GM12878 (cell line): ENCODE data around the gene STX1B. TPM values are rescaled to one million over a fixed set of nuclear protein-coding genes. Genes with fewer than 3 reads are reported as not detected.

Source experiments
- ATAC-seq: fragments of 200-7000 bp; cut with Tn5 transposase; 3 replicates; pipeline ENCODE4 v1.9.1; 2020; ENCODE audit warnings: mild to moderate bottlenecking, moderate library complexity
- BruUV-seq: library from RNA; stranded (reverse); fragments of 400-500 nt; replicated peaks from 2 replicates; lab custom pipeline; 2021; lab: Mats Ljungman, UMichigan
- CTCF ChIA-PET: fragments of 300-600 bp; sonication (Branson Sonifier 250); formaldehyde crosslinking; extraction: SDS; loops from one replicate; lab custom pipeline; 2021; ENCODE audit warnings: inconsistent platforms; lab: Yijun Ruan, JAX
- POLR2A ChIA-PET: fragments of 350-600 bp; formaldehyde crosslinking; extraction: SDS; loops from one replicate; lab custom pipeline; 2021; ENCODE audit warnings: inconsistent platforms; lab: Charles Lee
- RAD21 ChIA-PET: fragments of 300-600 bp; sonication (Branson Sonifier 250); formaldehyde crosslinking; loops from one replicate; lab custom pipeline; 2023; ENCODE audit warnings: antibody characterized with exemption; ENCODE audit not compliant: unreplicated experiment; lab: Charles Lee
- SMC1A ChIA-PET: fragments of 300-600 bp; sonication (Branson Sonifier 250); formaldehyde crosslinking; loops from one replicate; lab custom pipeline; 2023; ENCODE audit not compliant: unreplicated experiment, uncharacterized antibody; lab: Charles Lee
- DNase-seq: peaks from one replicate; pipeline ENCODE4 v3.0.0-alpha.2; 2011; ENCODE audit warnings: low read depth, low spot score
- FAIRE-seq: peaks from 3 replicates; lab custom pipeline; 2011; peaks lifted over from hg19 to GRCh38; lab: Jason Lieb, UNC
- H2AFZ ChIP-seq: 2 replicates; pipeline ENCODE4 v1.6.0; 2011; ENCODE audit warnings: low read depth, low read length, control low read depth; ENCODE audit not compliant: control insufficient read depth
- H3K27ac ChIP-seq: 2 replicates; pipeline ENCODE4 v1.5.1; 2011; ENCODE audit warnings: control low read depth; ENCODE audit not compliant: control insufficient read depth, insufficient read depth
- H3K27me3 ChIP-seq, 2 experiments: replicated peaks in 1 of 2; 2 replicates each; pipeline versions ENCODE4 v1.6.0 to v1.6.1; 2011; ENCODE audit warnings: low read length in 1 of 2; ENCODE audit not compliant: control insufficient read depth in 2 of 2, insufficient read depth in 2 of 2
- H3K36me3 ChIP-seq, 2 experiments: 2 replicates each; pipeline ENCODE4 v1.5.1; 2011; ENCODE audit warnings: low read length in 1 of 2; ENCODE audit not compliant: control insufficient read depth in 2 of 2, insufficient read depth in 2 of 2
- H3K4me1 ChIP-seq: 2 replicates; pipeline ENCODE4 v1.6.1; 2011; ENCODE audit warnings: mild to moderate bottlenecking, low read length, moderate library complexity, mixed read lengths; ENCODE audit not compliant: control insufficient read depth, insufficient read depth
- H3K4me2 ChIP-seq: 2 replicates; pipeline ENCODE4 v1.6.0; 2011; ENCODE audit warnings: control low read depth; ENCODE audit not compliant: control insufficient read depth, insufficient read depth
- H3K4me3 ChIP-seq: fragments of 200-600 bp; sonication (generic); 2 replicates; pipeline ENCODE4 v1.5.1; 2016
- H3K79me2 ChIP-seq: 2 replicates; pipeline ENCODE4 v1.6.0; 2011; ENCODE audit warnings: low read length; ENCODE audit not compliant: control insufficient read depth, insufficient read depth
- H3K9ac ChIP-seq: 2 replicates; pipeline ENCODE4 v1.8.0; 2011; ENCODE audit warnings: low read length, control low read depth, mixed read lengths; ENCODE audit not compliant: control insufficient read depth, insufficient read depth
- H3K9me3 ChIP-seq: replicated peaks from 3 replicates; pipeline ENCODE4 v1.5.1; 2011; ENCODE audit warnings: mild to moderate bottlenecking, low read length; ENCODE audit not compliant: control insufficient read depth, insufficient read depth
- H4K20me1 ChIP-seq: 2 replicates; pipeline ENCODE4 v1.6.0; 2011; ENCODE audit not compliant: control insufficient read depth, insufficient read depth
- BACH1 ChIP-seq: fragments of 450-650 bp; IDR thresholded peaks from 2 replicates; pipeline ENCODE4 v1.6.1; 2017; ENCODE audit warnings: mild to moderate bottlenecking, borderline replicate concordance
- BCL11A ChIP-seq: IDR thresholded peaks from 2 replicates; pipeline ENCODE4 v1.6.1; 2011; ENCODE audit warnings: low read depth, low read length
- CBFB ChIP-seq: IDR thresholded peaks from 2 replicates; pipeline ENCODE4 v1.6.1; 2016; ENCODE audit warnings: antibody characterized with exemption, low read depth
- CBX3 ChIP-seq: fragments of 200-600 bp; sonication (generic); IDR thresholded peaks from 2 replicates; pipeline ENCODE4 v1.6.1; 2016; ENCODE audit warnings: low read depth, borderline replicate concordance
- CEBPB ChIP-seq, 2 experiments: fragments of 150-350 bp in 1 of 2; IDR thresholded peaks; 2 replicates each; pipeline ENCODE4 v1.6.1; 2012 to 2014; ENCODE audit warnings: low read depth in 2 of 2, low read length in 2 of 2, borderline replicate concordance in 1 of 2, inconsistent platforms in 1 of 2
- CHD1 ChIP-seq: IDR thresholded peaks from 2 replicates; pipeline ENCODE4 v1.6.1; 2012; ENCODE audit warnings: low read depth, low read length, improper control_type of control experiment
- JUNB ChIP-seq: IDR thresholded peaks from 2 replicates; pipeline ENCODE4 v1.6.1; 2016; ENCODE audit warnings: antibody characterized with exemption, mild to moderate bottlenecking
- JUND ChIP-seq: IDR thresholded peaks from 2 replicates; pipeline ENCODE4 v1.6.1; 2012; ENCODE audit warnings: low read depth, mild to moderate bottlenecking, low read length, improper control_type of control experiment, moderate library complexity
- KDM1A ChIP-seq: fragments of 200-600 bp; sonication (generic); IDR thresholded peaks from 2 replicates; pipeline ENCODE4 v1.6.1; 2016; ENCODE audit warnings: borderline replicate concordance
- MEF2B ChIP-seq: fragments of 450-650 bp; IDR thresholded peaks from 2 replicates; pipeline ENCODE4 v1.6.1; 2018; ENCODE audit warnings: mild to moderate bottlenecking, moderate library complexity; ENCODE audit not compliant: partially characterized antibody, poor library complexity, severe bottlenecking
- MTA2 ChIP-seq: fragments of 450-650 bp; IDR thresholded peaks from 2 replicates; pipeline ENCODE4 v1.6.1; 2016; ENCODE audit warnings: low read depth, mild to moderate bottlenecking, moderate library complexity
- PML ChIP-seq: IDR thresholded peaks from 2 replicates; pipeline ENCODE4 v1.6.1; 2012; ENCODE audit warnings: low read length, inconsistent platforms
- POLR2AphosphoS2 ChIP-seq: IDR thresholded peaks from 2 replicates; pipeline ENCODE4 v1.6.1; 2011; ENCODE audit warnings: low read depth, mild to moderate bottlenecking, low read length, improper control_type of control experiment, moderate library complexity
- RAD21 ChIP-seq: IDR thresholded peaks from 2 replicates; pipeline ENCODE4 v1.6.1; 2011; ENCODE audit warnings: mild to moderate bottlenecking, low read depth, low read length, moderate library complexity; ENCODE audit not compliant: insufficient read depth
- RUNX3 ChIP-seq: IDR thresholded peaks from 2 replicates; pipeline ENCODE4 v1.6.1; 2012; ENCODE audit warnings: low read length, inconsistent platforms
- SIX5 ChIP-seq: IDR thresholded peaks from 2 replicates; pipeline ENCODE4 v1.6.1; 2011; ENCODE audit warnings: mild to moderate bottlenecking, low read depth, low read length, moderate library complexity; ENCODE audit not compliant: severe bottlenecking
- SMAD1 ChIP-seq: fragments of 450-650 bp; IDR thresholded peaks from 2 replicates; pipeline ENCODE4 v1.6.1; 2018; ENCODE audit warnings: mild to moderate bottlenecking, low read depth; ENCODE audit not compliant: partially characterized antibody
- STAT1 ChIP-seq: fragments of 450-650 bp; conservative IDR thresholded peaks from 2 replicates; pipeline ENCODE4 v1.6.1; 2014; ENCODE audit warnings: antibody characterized with exemption, mild to moderate bottlenecking
- SUPT20H ChIP-seq: IDR thresholded peaks from 2 replicates; pipeline ENCODE4 v1.6.1; 2011; ENCODE audit warnings: low read depth, mild to moderate bottlenecking, low read length, moderate library complexity, borderline replicate concordance; ENCODE audit not compliant: control insufficient read depth
- TAF1 ChIP-seq: IDR thresholded peaks from 2 replicates; pipeline ENCODE4 v1.6.1; 2011; ENCODE audit warnings: mild to moderate bottlenecking, low read depth, low read length, borderline replicate concordance
- ZBED1 ChIP-seq: IDR thresholded peaks from 2 replicates; pipeline ENCODE4 v1.6.1; 2016; ENCODE audit warnings: borderline replicate concordance
- ZNF207 ChIP-seq: fragments of 450-650 bp; IDR thresholded peaks from 2 replicates; pipeline ENCODE4 v1.6.1; 2014; ENCODE audit warnings: antibody characterized with exemption, mild to moderate bottlenecking, borderline replicate concordance
- ZNF274 ChIP-seq: IDR thresholded peaks from one replicate; pipeline ENCODE4 v1.8.0; 2011; ENCODE audit not compliant: insufficient read length, insufficient read depth
- WGBS: methylation state at CpG from one replicate; pipeline ENCODE4 v1.1.6; 2016; ENCODE audit warnings: low lambda C conversion rate; ENCODE audit not compliant: insufficient replicate concordance, insufficient coverage; ENCODE audit errors: missing lambda C conversion rate; 5-methylcytosine and 5-hydroxymethylcytosine counted together
- in situ Hi-C: fragments of 300-500 bp; cut with MboI; formaldehyde crosslinking; loops from 9 replicates; pipeline ENCODE4 v1.14.3; 2018; ENCODE audit warnings: mixed read lengths
- intact Hi-C: fragments of 100-400 bp; cut with micrococcal nuclease; formaldehyde crosslinking; loops from one replicate; pipeline ENCODE4 v1.14.2; 2022; ENCODE audit not compliant: unreplicated experiment
- polyA plus RNA-seq, 11 experiments: library from polyadenylated mRNA; depleted of rRNA in 4 of 11; unstranded in 6 of 11; stranded (reverse) in 5 of 11; fragments of >200 nt; fragmentation: Nextera tagmentation in 4 of 11; fragmentation: Illumina TruSeq in 1 of 11; extraction: Ambion mirVana in 4 of 11; extraction: Trizol in 1 of 11; gene quantifications; 1 replicate in 1 of 11; 2 replicates in 10 of 11; pipeline versions ENCODE4 v1.2.1 to v1.2.3, GENCODE V29; 2011 to 2016; ENCODE audit warnings: inconsistent platforms in 2 of 11, missing spikeins in 2 of 11, low read depth in 1 of 11
- total RNA-seq, 4 experiments: library from RNA; depleted of rRNA in 3 of 4; stranded (reverse); fragments of >200 nt in 3 of 4; fragmentation: Illumina TruSeq in 1 of 4; extraction: Trizol in 1 of 4; gene quantifications; 2 replicates each; pipeline versions ENCODE4 v1.2.1 to v1.2.3, GENCODE V29; 2013 to 2021
- TF ChIP-seq, protein P1 (sequence below): fragments of 450-650 bp; IDR thresholded peaks from 2 replicates; pipeline ENCODE4 v1.6.1; 2016; ENCODE audit warnings: mild to moderate bottlenecking

Gene STX1B
- total and polyA plus RNA-seq, 10 of the 15 experiments (the other 5 are each of a cell fraction or from before 2014, with no cell fraction given) = 0.22 to 2.5 (median 1.1) TPM

DNA sequence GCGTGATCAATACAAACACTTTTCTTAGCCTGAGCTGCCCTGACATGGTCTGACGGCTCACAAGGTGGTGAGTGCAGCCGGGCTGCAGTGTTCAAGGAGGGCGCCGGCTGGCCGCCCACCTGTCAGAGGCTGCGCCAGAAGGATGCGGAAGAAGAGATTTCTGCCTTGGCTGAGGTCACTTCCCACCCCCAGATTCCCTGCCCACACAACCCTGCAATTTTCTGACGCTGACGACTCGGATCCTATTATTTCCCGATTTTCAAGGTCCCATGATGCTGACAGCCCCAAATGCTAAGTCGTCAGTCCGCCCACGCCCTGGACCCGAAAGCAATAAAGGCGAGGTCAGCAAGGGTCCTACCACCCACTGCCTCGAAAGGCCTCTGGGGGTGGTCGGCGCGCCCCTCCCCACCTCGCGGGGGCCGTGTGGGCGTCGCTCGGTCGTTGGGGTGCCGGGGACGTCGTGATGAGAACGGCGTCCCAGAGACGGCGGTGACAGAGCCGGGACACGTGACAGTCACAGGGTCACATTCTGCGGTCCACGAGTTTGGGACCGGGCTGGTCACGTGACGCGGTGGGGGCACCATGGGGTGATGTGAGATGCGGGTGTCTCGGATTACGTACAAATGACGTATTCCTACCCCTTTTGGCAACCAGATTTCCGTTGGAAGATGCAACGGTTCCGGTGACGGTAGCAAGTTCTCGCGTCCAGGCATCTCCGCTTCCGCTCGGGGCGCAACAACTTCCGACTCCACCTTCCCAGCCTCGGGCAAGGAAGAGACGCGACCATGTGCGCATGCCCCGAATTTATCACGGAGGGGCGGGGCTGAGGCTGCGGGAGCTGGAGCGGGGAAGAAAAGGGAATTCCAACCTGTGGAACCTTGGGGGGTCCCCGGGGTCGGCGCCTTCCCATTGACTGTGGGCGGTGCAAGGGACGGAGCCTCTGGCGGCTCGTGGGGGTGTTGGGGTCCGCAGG is 22.6 kb upstream of the STX1B start, which contains the start of gene STX4:
STX4 (plus strand) TSS at position 823 of the 973 bp plus-strand sequence. CDS start 248 bp downstream, outside the sequence.
- peaks cover 7% of the 10 kb centered on the region for H3K79me2 ChIP-seq
- peak; percentile 87 for ATAC-seq
- ChIA-PET SMC1A (no interaction called here), CTCF (interaction anchor here (0.7 to 1.7 kb wide), 3 partner anchors 38 to 109 kb away, joined by 4 to 5 read pairs (median 4); partner anchors contain the start of gene HSD3B7), RAD21 (interaction anchor here (0.7 to 2.6 kb wide), 3 partner anchors 39 to 109 kb away, joined by 4 to 12 read pairs (median 5); partner anchors contain the start of genes ZNF646 and ZNF668), POLR2A (interaction anchor here (0.6 to 2.2 kb wide), 6 partner anchors 36 to 636 kb away, joined by 3 to 10 read pairs (median 4); partner anchors contain the start of genes VKORC1, ZNF646 and ZNF668)
- H3K36me3 ChIP-seq = peaks cover 0 to 5% of the 10 kb centered on the region in 2 experiments; a peak in 1 of 4 replicates
- intact Hi-C loops (loop anchor here (1.0 kb wide), 2 partner anchors 41 to 61 kb away; partner anchors contain the start of genes VKORC1, ZNF646 and ZNF668), in situ Hi-C loops (no loop called here)
- peak within 1 kb of the TSS; percentile 85 for H3K4me2 ChIP-seq
- peak within 1 kb of the TSS; percentile 86 for H3K4me3 ChIP-seq
- no peaks in the 10 kb centered on the region for H3K27me3 ChIP-seq
- H4K20me1 ChIP-seq = no peaks in the 10 kb centered on the region
- no peaks in the 10 kb centered on the region; the same call in 1 of the 2 replicates for H3K4me1 ChIP-seq
- BruUV-seq = TSS peak; percentile 88
- peak; percentile 93 for FAIRE-seq
- 1% methylated on average over 74 of the region's 75 CpGs for WGBS
- H2AFZ ChIP-seq = peak within 1 kb of the TSS; percentile 93
- no peaks in the 10 kb centered on the region for H3K9me3 ChIP-seq
- peak within 1 kb of the TSS; percentile 73 for H3K27ac ChIP-seq
- peak; percentile 97 for DNase-seq
- H3K9ac ChIP-seq = peak within 1 kb of the TSS; percentile 72
- no peak for TF ChIP-seq BCL11A
- peak; percentile 91 for TF ChIP-seq MEF2B
- peak; percentile 80 for TF ChIP-seq RUNX3
- TF ChIP-seq RAD21 = no peak
- peak; percentile 87 for TF ChIP-seq BACH1
- TF ChIP-seq STAT1 = no peak; the same call in 1 of the 2 replicates
- TF ChIP-seq JUNB = no peak
- no peak for TF ChIP-seq SUPT20H
- TF ChIP-seq CEBPB (IDR thresholded peaks at IDR 0.05; ENCODE audit: borderline replicate concordance in 1 of 2, low read depth in 2 of 2, low read length in 2 of 2) = no peak
- TF ChIP-seq CBFB = peak; percentile 73
- no peak for TF ChIP-seq ZNF274
- 0 out of 2 replicates have a peak, but pooled peaks have one; percentile 56 for TF ChIP-seq CHD1
- no peak for TF ChIP-seq KDM1A
- TF ChIP-seq ZBED1 = peak; percentile 41
- no peak for TF ChIP-seq TAF1
- TF ChIP-seq JUND = peak; percentile 42; the same call in 1 of the 2 replicates
- TF ChIP-seq POLR2AphosphoS2 = peak; percentile 40; the same call in 1 of the 2 replicates
- peak; percentile 96 for TF ChIP-seq ZNF207
- peak; percentile 44; the same call in 1 of the 2 replicates for TF ChIP-seq MTA2
- TF ChIP-seq SIX5 = peak; percentile 78
- no peak for TF ChIP-seq CBX3
- TF ChIP-seq, protein P1, sequence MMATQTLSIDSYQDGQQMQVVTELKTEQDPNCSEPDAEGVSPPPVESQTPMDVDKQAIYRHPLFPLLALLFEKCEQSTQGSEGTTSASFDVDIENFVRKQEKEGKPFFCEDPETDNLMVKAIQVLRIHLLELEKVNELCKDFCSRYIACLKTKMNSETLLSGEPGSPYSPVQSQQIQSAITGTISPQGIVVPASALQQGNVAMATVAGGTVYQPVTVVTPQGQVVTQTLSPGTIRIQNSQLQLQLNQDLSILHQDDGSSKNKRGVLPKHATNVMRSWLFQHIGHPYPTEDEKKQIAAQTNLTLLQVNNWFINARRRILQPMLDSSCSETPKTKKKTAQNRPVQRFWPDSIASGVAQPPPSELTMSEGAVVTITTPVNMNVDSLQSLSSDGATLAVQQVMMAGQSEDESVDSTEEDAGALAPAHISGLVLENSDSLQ = peak; percentile 59
- peak; percentile 41 for TF ChIP-seq SMAD1
- 0 out of 2 replicates have a peak, but pooled peaks have one; percentile 36 for TF ChIP-seq PML
